ENCODE measurements around the gene SULT1A1.
"Not testable (repeated sequence)": the region's sequence is repeated elsewhere in the genome, so short reads cannot be mapped to it uniquely, and the experiment has no call there.

The SULT1A1 gene
- total RNA-seq, result 0.42 to 7.9 (median 2.4) reads per million in 17 experiments

GRCh38 chr16:28609631-28610594 lies at the start of gene SULT1A1:
Gene SULT1A1 (minus strand): TSS chr16:28610044. CDS start chr16:28608855, 1,189 bp downstream.
- DNase-seq, result peak; percentile 82 to 87 (median 85)

GRCh38 chr16:28639959-28640358 lies 30.1 kb upstream of the SULT1A1 start:
- DNase-seq, result not testable (repeated sequence)

- not testable (repeated sequence) for DNase-seq
These were observed 28.5 kb upstream of the SULT1A1 start for GRCh38 chr16:28638359-28638758.

- DNase-seq, result not testable (repeated sequence)
These were observed 27.9 kb upstream of the SULT1A1 start, which contains the start of gene NPIPB8 for GRCh38 chr16:28637765-28638164. Gene NPIPB8 (plus strand): TSS chr16:28638065. CDS start chr16:28638361, 296 bp downstream.

- DNase-seq, result not testable (repeated sequence)
These were observed 26.4 kb upstream of the SULT1A1 start for GRCh38 chr16:28636093-28636823.

- DNase-seq, result not testable (repeated sequence)
These were observed 21.1 kb upstream of the SULT1A1 start for GRCh38 chr16:28630905-28631304.

- DNase-seq, result peak; percentile 44 to 79 (median 60)
These were observed 13.4 kb upstream of the SULT1A1 start for GRCh38 chr16:28623172-28623711.

- DNase-seq, result peak in 1 of 4 experiments; percentile 15
These were observed 12.8 kb upstream of the SULT1A1 start for GRCh38 chr16:28622532-28623171.

- peak in 1 of 4 experiments; percentile 14 for DNase-seq
These were observed 11.8 kb upstream of the SULT1A1 start for GRCh38 chr16:28621481-28622155.

GRCh38 chr16:28620316-28620715 lies 10.5 kb upstream of the SULT1A1 start:
- DNase-seq, result not testable (repeated sequence)

- peak in 3 of 4 experiments; percentile 64 to 66 (median 64) for DNase-seq
These were observed 8.0 kb upstream of the SULT1A1 start for GRCh38 chr16:28617874-28618273.

- DNase-seq, result no peak
These were observed 6.8 kb upstream of the SULT1A1 start for GRCh38 chr16:28616636-28617035.

- DNase-seq, result not testable (repeated sequence)
These were observed 6.4 kb upstream of the SULT1A1 start for GRCh38 chr16:28616224-28616577.

GRCh38 chr16:28615486-28616223 lies 5.8 kb upstream of the SULT1A1 start:
- peak; percentile 44 to 53 (median 46) for DNase-seq

- DNase-seq, result not testable (repeated sequence)
These were observed 4.7 kb upstream of the SULT1A1 start for GRCh38 chr16:28614561-28614960.

- DNase-seq, result not testable (repeated sequence)
These were observed 4.1 kb upstream of the SULT1A1 start for GRCh38 chr16:28613912-28614311.

GRCh38 chr16:28612359-28613280 lies 2.8 kb upstream of the SULT1A1 start:
- not testable (repeated sequence) for DNase-seq

- DNase-seq, result no peak
These were observed 849 bp upstream of the SULT1A1 start for GRCh38 chr16:28610595-28611191.
